Hepatocyte (in vitro differentiated cells): Measurements from ENCODE around the gene RMI2. TPM values are rescaled to one million over a fixed set of nuclear protein-coding genes. Genes with fewer than 3 reads are reported as not detected.

Experiments
- DNase-seq: peaks from one replicate; pipeline ENCODE4 v3.0.0-alpha.2; 2016; ENCODE audit warnings: low spot score
- H2AFZ ChIP-seq: fragments of 200-600 bp; sonication (generic); 2 replicates; pipeline ENCODE4 v1.6.0; 2016; ENCODE audit warnings: antibody characterized with exemption, mild to moderate bottlenecking
- H3K27ac ChIP-seq: fragments of 200-600 bp; sonication (generic); 2 replicates; pipeline ENCODE4 v1.5.1; 2016; ENCODE audit warnings: mild to moderate bottlenecking
- H3K27me3 ChIP-seq: fragments of 200-600 bp; sonication (generic); 2 replicates; pipeline ENCODE4 v1.6.1; 2016
- H3K36me3 ChIP-seq: fragments of 200-600 bp; sonication (generic); replicated peaks from 2 replicates; pipeline ENCODE4 v1.5.1; 2016; ENCODE audit warnings: low read depth; ENCODE audit not compliant: insufficient read depth
- H3K4me1 ChIP-seq: fragments of 200-600 bp; sonication (generic); 2 replicates; pipeline ENCODE4 v1.5.1; 2016; ENCODE audit warnings: mild to moderate bottlenecking, moderate library complexity; ENCODE audit not compliant: insufficient read depth
- H3K4me2 ChIP-seq: fragments of 200-600 bp; sonication (generic); 2 replicates; pipeline ENCODE4 v1.6.0; 2016
- H3K4me3 ChIP-seq: fragments of 200-600 bp; sonication (generic); 2 replicates; pipeline ENCODE4 v1.5.1; 2016; ENCODE audit warnings: mild to moderate bottlenecking
- H3K79me2 ChIP-seq: fragments of 200-600 bp; sonication (generic); 2 replicates; pipeline ENCODE4 v1.6.0; 2017; ENCODE audit warnings: mild to moderate bottlenecking
- H3K9me2 ChIP-seq: fragments of 200-600 bp; sonication (generic); replicated peaks from 2 replicates; pipeline ENCODE4 v1.6.0; 2017; ENCODE audit warnings: mild to moderate bottlenecking; ENCODE audit not compliant: insufficient read depth
- H3K9me3 ChIP-seq: fragments of 200-600 bp; sonication (generic); 2 replicates; pipeline ENCODE4 v1.5.1; 2016; ENCODE audit warnings: low read depth, mild to moderate bottlenecking
- H4K20me1 ChIP-seq: fragments of 200-600 bp; sonication (generic); 2 replicates; pipeline ENCODE4 v1.6.0; 2016; ENCODE audit warnings: mild to moderate bottlenecking; ENCODE audit not compliant: insufficient read depth, poor library complexity, severe bottlenecking
- EZH2 ChIP-seq: fragments of 200-600 bp; sonication (generic); IDR thresholded peaks from 2 replicates; pipeline ENCODE4 v1.6.1; 2016; ENCODE audit warnings: antibody characterized with exemption, mild to moderate bottlenecking, borderline replicate concordance
- EZH2phosphoT487 ChIP-seq: fragments of 200-600 bp; sonication (generic); IDR thresholded peaks from one replicate; pipeline ENCODE4 v1.6.1; 2018; ENCODE audit warnings: antibody characterized with exemption, mild to moderate bottlenecking, low read depth, moderate library complexity; ENCODE audit not compliant: unreplicated experiment, severe bottlenecking
- WGBS: methylation state at CpG from one replicate; pipeline ENCODE4 v1.1.6; 2016; ENCODE audit warnings: low lambda C conversion rate; ENCODE audit errors: missing lambda C conversion rate; 5-methylcytosine and 5-hydroxymethylcytosine counted together
- polyA plus RNA-seq: library from polyadenylated mRNA; unstranded; fragments of >200 nt; fragmentation: Nextera tagmentation; extraction: Ambion mirVana; gene quantifications from 2 replicates; pipeline ENCODE4 v1.2.1, GENCODE V29; 2016
- total RNA-seq: library from RNA; depleted of rRNA; stranded (reverse); fragments of >200 nt; gene quantifications from 2 replicates; pipeline ENCODE4 v1.2.3, GENCODE V29; 2014
- TF ChIP-seq, protein P1 (sequence below): fragments of 200-600 bp; sonication (generic); IDR thresholded peaks from 2 replicates; pipeline ENCODE4 v1.5.1; 2016; ENCODE audit warnings: antibody characterized with exemption, mild to moderate bottlenecking; ENCODE audit not compliant: poor library complexity

Gene RMI2
- total and polyA plus RNA-seq, 2 experiments from 2014 or later, result 9.8 to 11.4 TPM

DNA sequence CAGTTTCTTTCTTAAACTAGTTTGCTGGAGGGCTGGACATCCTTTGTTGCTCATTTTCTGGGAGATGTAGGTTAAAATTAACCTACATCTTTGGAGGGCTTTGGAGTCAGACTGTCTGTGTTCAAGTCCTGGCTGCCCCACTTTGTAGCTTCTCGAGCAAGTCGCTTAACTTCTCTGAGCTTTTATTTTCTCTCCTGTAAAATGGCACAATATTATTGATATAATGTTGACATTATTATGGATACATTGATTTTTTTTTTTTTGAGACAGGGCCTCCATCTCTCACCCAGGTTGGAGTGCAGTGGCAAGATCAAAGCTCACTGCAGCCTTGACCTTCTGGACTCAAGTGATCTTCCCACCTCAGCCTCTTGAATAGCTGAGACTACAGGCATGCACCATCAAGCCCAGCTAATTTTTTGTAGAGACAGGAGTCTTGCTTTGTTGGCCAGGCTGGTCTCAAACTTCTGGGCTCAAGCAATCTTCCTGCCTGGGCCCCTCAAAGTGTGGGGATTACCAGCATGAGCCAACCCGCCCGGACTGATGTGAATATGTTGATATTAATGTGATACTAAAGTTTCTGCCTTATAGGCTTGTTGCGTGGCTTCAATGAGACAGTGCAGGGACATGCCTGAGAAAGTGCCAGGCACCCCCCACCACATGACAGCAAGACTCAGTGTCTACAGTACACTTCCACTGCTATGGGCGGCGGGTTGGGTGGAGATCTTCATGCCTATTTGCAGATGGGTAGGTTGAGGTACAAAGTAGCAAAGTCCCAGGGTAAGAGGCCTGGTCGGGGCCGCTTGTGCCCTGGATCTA lies 31.6 kb upstream of the RMI2 start:
- Histone ChIP-seq H4K20me1 (no peaks in the 10 kb centered on the region), H3K27me3 (no peaks in the 10 kb centered on the region), H3K4me2 (peak overlapping the region; percentile 9), H3K36me3 (no peaks in the 10 kb centered on the region), H3K4me1 (peaks cover 24% of the 10 kb centered on the region), H3K27ac (peak overlapping the region; percentile 59), H3K9me2 (no peaks in the 10 kb centered on the region), H3K9me3 (no peaks in the 10 kb centered on the region), H2AFZ (no peak overlapping the region), H3K4me3 (no peak overlapping the region), H3K79me2 (no peaks in the 10 kb centered on the region)
- 86% methylated on average over 9 of the region's 9 CpGs for whole genome bisulfite sequencing
- no peak for DNase-seq
- TF ChIP-seq EZH2, result no peak

- Histone ChIP-seq H2AFZ (no peak overlapping the region), H3K4me1 (peaks cover 18% of the 10 kb centered on the region)
- WGBS, result 90% methylated on average over 8 of the region's 8 CpGs
Observed at GRCh38 chr16:11314309-11314894, 30.9 kb upstream of the RMI2 start.

GRCh38 chr16:11315510-11315909 lies 29.7 kb upstream of the RMI2 start:
- no peaks in the 10 kb centered on the region for H3K36me3 ChIP-seq
- H4K20me1 ChIP-seq, result no peaks in the 10 kb centered on the region
- no peak for TF ChIP-seq EZH2
- TF ChIP-seq EZH2phosphoT487, result no peak
- TF ChIP-seq, protein P1, sequence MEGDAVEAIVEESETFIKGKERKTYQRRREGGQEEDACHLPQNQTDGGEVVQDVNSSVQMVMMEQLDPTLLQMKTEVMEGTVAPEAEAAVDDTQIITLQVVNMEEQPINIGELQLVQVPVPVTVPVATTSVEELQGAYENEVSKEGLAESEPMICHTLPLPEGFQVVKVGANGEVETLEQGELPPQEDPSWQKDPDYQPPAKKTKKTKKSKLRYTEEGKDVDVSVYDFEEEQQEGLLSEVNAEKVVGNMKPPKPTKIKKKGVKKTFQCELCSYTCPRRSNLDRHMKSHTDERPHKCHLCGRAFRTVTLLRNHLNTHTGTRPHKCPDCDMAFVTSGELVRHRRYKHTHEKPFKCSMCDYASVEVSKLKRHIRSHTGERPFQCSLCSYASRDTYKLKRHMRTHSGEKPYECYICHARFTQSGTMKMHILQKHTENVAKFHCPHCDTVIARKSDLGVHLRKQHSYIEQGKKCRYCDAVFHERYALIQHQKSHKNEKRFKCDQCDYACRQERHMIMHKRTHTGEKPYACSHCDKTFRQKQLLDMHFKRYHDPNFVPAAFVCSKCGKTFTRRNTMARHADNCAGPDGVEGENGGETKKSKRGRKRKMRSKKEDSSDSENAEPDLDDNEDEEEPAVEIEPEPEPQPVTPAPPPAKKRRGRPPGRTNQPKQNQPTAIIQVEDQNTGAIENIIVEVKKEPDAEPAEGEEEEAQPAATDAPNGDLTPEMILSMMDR, result no peak
- H3K27me3 ChIP-seq, result no peaks in the 10 kb centered on the region
- H3K9me3 ChIP-seq, result no peaks in the 10 kb centered on the region
- 28% methylated on average over 12 of the region's 13 CpGs for WGBS
- no peaks in the 10 kb centered on the region for H3K9me2 ChIP-seq
- peaks cover 17% of the 10 kb centered on the region for H3K4me1 ChIP-seq
- H2AFZ ChIP-seq, result no peak overlapping the region
- H3K4me2 ChIP-seq, result no peak overlapping the region
- DNase-seq, result peak; percentile 69
- H3K79me2 ChIP-seq, result no peaks in the 10 kb centered on the region
- H3K27ac ChIP-seq, result peak overlapping the region; percentile 74
- no peak overlapping the region for H3K4me3 ChIP-seq

More at GRCh38 chr16:11314309-11314894, 30.9 kb upstream of the RMI2 start:
- Histone ChIP-seq H3K27me3 (no peaks in the 10 kb centered on the region), H3K27ac (peak overlapping the region; percentile 59), H4K20me1 (no peaks in the 10 kb centered on the region), H3K79me2 (no peaks in the 10 kb centered on the region), H3K36me3 (no peaks in the 10 kb centered on the region), H3K9me2 (no peaks in the 10 kb centered on the region), H3K9me3 (no peaks in the 10 kb centered on the region), H3K4me3 (no peak overlapping the region), H3K4me2 (no peak overlapping the region)
- no peak for DNase-seq
- TF ChIP-seq EZH2, result no peak
- TF ChIP-seq, protein P1, result no peak
- TF ChIP-seq EZH2phosphoT487, result no peak

- DNase-seq, result no peak
- Histone ChIP-seq H3K27ac (peak overlapping the region; percentile 74), H3K36me3 (no peaks in the 10 kb centered on the region), H3K4me3 (no peak overlapping the region), H3K4me2 (peak overlapping the region; percentile 31), H3K9me3 (no peaks in the 10 kb centered on the region), H3K4me1 (peaks cover 17% of the 10 kb centered on the region), H4K20me1 (no peaks in the 10 kb centered on the region), H2AFZ (no peak overlapping the region), H3K27me3 (no peaks in the 10 kb centered on the region), H3K79me2 (no peaks in the 10 kb centered on the region), H3K9me2 (no peaks in the 10 kb centered on the region)
- TF ChIP-seq EZH2, result no peak
- TF ChIP-seq, protein P1, result no peak
- no peak for TF ChIP-seq EZH2phosphoT487
- 67% methylated on average over 21 of the region's 23 CpGs for WGBS
Observed at GRCh38 chr16:11316331-11317015, 28.8 kb upstream of the RMI2 start.
